Fibroblast of villous mesenchyme (primary cell): ENCODE data around the gene ZBTB8A. TPM values are rescaled to one million over a fixed set of nuclear protein-coding genes. Genes with fewer than 3 reads are reported as not detected.
"Not testable (repeated sequence)": the region's sequence is repeated elsewhere in the genome, so short reads cannot be mapped to it uniquely, and the experiment has no call there.

Source experiments
- DNase-seq: peaks from one replicate; pipeline ENCODE4 v3.0.0-alpha.2; 2010; ENCODE audit warnings: low read depth
- H3K4me3 ChIP-seq: 2 replicates; pipeline ENCODE4 v1.5.1; 2011; ENCODE audit warnings: low read depth, mild to moderate bottlenecking, low read length
- CTCF ChIP-seq: IDR thresholded peaks from 2 replicates; pipeline ENCODE4 v1.5.1; 2012; ENCODE audit warnings: low read depth, mild to moderate bottlenecking, low read length; ENCODE audit not compliant: insufficient read depth
- total RNA-seq: library from RNA; depleted of rRNA; stranded (reverse); fragments of >200 nt; gene quantifications from 2 replicates; pipeline ENCODE4 v1.2.3, GENCODE V29; 2012

ZBTB8A gene
- total RNA-seq, 1 donor: 5.6 TPM

GRCh38 chr1:32509939-32510338 is 29.3 kb upstream of the ZBTB8A start:
- TF ChIP-seq CTCF: no peak
- H3K4me3 ChIP-seq: no peak overlapping the region
- DNase-seq: no peak

- TF ChIP-seq CTCF: no peak
- no peak overlapping the region for H3K4me3 ChIP-seq
- DNase-seq: no peak
These were observed 22.8 kb upstream of the ZBTB8A start for GRCh38 chr1:32516402-32516801.

- H3K4me3 ChIP-seq: no peak overlapping the region
- no peak for DNase-seq
- TF ChIP-seq CTCF: no peak
These were observed 20.3 kb upstream of the ZBTB8A start for GRCh38 chr1:32518976-32519375.

GRCh38 chr1:32521165-32521564 is 18.1 kb upstream of the ZBTB8A start:
- no peak for DNase-seq
- TF ChIP-seq CTCF: no peak
- no peak overlapping the region for H3K4me3 ChIP-seq

GRCh38 chr1:32525053-32525452 is 14.2 kb upstream of the ZBTB8A start:
- TF ChIP-seq CTCF: no peak
- H3K4me3 ChIP-seq: no peak overlapping the region
- no peak for DNase-seq

- DNase-seq: no peak
- no peak for TF ChIP-seq CTCF
These were observed 13.4 kb upstream of the ZBTB8A start for GRCh38 chr1:32525661-32526444.

GRCh38 chr1:32528550-32528949 is 10.7 kb upstream of the ZBTB8A start:
- H3K4me3 ChIP-seq, DNase-seq: not testable (repeated sequence)

More at GRCh38 chr1:32525661-32526444, 13.4 kb upstream of the ZBTB8A start:
- H3K4me3 ChIP-seq: no peak overlapping the region
